GM18870 (cell line): ENCODE results near the gene CPLX1.
"Not testable (repeated sequence)": the region's sequence is repeated elsewhere in the genome, so short reads cannot be mapped to it uniquely, and the experiment has no call there.

Experiments
- ATAC-seq: cut with Tn5 transposase; IDR thresholded peaks from one replicate; pipeline ENCODE4 v1.9.1; 2021; ENCODE audit warnings: moderate library complexity; ENCODE audit not compliant: unreplicated experiment

Gene CPLX1

GRCh38 chr4:779555-779954 lies 46.4 kb downstream of the CPLX1 start:
- no peak for ATAC-seq

DNA sequence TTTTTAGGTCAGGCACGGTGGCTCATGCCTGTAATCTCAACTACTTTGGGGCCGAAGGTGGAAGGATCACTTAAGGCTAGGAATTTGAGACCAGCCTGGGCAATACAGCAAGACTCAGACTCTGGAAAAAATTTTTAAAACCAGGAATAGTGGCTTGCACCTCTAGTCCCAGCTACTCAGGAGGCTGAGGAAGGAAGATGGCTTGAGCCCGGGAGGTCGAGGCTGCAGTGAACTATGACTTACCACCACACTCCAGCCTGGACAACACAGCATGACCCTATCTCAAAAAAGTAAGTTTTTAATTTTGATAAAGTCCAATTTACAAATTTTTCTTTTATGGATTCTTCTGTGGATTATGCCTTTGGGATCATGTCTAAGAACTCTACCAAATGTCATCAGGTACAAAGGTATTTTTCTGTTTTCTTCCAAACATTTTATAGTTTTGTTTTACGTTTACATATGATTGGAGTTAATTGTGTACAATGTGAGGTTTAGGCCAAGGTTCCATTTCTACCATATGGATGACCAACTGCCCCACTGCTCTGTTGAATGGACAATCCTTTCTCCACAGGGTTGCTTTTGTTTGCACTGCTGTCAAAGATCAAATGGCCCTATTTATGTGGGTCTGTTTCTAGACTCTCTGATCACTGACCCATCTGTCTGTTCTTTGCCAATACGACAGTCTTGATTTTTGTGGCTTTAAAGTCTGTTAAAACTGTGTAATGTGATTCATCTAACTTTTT lies 48.2 kb downstream of the CPLX1 start:
- ATAC-seq = no peak

DNA sequence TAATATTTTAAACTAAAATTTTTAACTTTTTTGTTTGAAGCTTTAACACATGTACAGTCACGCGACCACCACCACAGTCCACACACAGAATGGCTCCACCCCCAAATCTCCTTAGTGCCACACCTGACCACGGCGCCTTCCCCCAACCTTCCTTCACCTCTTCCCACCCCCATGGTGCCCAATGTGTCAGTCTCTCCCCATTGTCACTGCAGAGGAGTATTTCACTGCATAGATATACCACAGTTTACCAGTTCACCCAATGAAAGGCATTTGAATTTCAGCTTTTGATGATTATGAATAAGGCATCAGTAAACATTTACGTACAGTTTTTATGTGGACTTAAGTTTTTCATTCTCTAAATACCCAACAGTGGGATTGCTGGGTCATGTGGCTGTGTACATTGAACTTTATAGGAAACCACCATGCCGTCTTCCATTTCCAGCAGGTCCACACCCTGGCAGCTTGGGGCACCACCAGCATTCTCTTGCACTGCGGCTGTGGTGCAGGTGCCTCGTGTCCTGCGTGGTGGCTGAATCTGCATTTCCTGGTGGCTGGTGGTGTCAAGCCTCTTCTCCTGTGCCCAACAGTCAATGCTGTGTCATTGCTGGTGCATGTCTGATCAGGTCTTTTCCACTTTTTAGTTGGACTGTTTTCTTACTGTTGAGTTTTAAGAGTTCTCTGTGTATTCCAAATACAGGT lies 49.0 kb downstream of the CPLX1 start:
- ATAC-seq = no peak

DNA sequence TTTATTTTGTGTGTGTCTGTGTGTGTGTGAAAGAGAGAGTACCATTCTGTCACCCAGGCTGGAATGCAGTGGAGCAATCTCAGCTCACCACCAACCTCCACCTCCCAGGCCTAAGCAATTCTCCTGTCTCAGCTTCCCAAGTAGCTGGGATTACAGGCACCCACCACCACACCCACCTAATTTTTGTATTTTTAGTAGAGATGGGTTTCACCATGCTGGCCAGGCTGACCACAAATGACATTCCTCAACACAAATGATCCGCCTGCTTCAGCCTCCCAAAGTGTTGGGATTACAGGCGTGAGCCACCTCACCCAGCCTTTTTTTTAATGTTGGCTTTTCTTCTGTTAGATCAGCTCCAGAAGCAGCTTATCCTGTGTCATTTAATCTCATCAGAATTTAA lies 50.4 kb downstream of the CPLX1 start:
- ATAC-seq = not testable (repeated sequence)

DNA sequence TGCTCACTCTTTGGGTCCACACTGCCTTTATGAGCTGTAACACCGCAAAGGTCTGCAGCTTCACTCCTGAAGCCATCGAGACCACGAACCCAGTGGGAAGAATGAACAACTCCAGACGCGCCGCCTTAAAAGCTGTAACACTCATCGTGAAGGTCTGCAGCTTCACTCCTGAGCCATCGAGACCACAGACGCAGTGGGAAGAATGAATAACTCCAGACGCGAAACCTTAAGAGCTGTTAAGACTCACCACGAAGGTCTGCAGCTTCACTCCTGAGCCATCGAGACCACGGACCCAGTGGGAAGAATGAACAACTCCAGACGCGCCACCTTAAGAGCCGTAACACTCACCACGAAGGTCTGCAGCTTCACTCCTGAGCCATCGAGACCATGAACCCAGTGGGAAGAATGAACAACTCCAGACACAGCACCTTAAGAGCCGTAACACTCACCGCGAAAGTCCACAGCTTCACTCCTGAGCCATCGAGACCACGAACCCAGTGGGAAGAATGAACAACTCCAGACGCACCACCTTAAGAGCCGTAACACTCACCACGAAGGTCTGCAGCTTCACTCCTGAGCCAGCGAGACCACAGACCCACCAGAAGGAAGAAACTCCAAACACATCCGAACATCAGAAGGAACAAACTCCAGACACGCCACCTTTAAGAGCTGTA lies 51.4 kb downstream of the CPLX1 start:
- ATAC-seq = not testable (repeated sequence)

GRCh38 chr4:773214-773613 lies 52.7 kb downstream of the CPLX1 start:
- no peak for ATAC-seq

GRCh38 chr4:772776-773175 lies 53.2 kb downstream of the CPLX1 start:
- ATAC-seq = no peak

DNA sequence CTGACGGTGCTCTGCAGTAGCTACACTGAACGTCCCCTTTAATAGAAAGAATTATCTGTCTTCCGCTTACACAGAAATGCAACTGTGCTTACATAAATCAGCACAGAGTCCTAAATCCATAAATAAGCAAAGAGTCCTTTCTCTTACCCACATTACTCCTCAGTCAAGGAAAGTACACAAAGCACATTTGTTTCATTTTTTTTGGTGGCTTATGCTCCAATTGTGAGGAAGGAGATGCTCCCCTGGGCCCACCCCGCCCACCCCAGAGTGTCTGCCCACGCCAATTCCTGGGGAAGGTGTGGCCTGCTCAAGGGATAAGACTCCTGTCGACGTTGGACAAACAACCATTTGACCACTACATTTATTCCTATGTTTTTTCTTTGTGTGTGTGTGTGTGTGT lies 53.8 kb downstream of the CPLX1 start:
- no peak for ATAC-seq

- ATAC-seq = no peak
These were observed 54.5 kb downstream of the CPLX1 start for GRCh38 chr4:771464-771863.

GRCh38 chr4:770022-770421 lies 55.9 kb downstream of the CPLX1 start:
- ATAC-seq = no peak

DNA sequence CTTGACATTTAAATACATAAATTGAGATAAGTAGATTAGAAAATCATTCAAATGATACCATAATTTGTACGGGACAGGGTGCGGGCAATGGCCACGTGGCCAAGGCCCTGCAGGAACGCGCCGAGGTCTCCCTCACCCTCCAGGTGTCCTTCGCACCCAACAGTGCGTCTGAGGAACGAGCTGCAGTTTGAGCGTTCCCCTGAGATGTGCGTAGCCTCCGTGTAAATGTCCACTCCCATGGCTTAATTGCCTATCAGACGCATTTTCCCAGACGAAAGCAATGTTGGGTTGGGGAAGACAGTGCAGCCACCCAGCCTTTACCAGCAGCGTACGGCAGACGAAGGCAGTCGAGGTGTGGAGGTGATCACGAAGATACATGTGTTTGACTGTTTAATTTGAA lies 56.4 kb downstream of the CPLX1 start:
- no peak for ATAC-seq

DNA sequence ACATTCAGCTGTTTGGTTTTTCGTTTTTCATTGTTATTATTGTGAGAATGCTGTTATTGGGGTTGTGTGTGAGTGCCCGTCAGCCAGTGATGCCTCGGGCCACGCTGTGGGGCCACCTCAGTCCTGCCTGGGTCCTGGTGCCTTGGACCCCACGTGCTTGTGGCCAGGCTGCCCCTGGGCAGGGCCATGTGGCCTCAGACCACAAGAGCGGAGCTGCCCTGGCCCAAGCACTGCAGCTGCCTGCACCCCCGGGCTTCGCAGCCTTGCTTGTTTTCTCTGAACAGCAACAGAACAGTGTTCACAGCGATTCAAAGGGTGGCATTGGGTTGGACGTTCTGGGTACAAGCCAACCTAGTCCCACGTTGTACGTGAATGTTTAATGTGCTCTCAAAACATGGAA lies 56.9 kb downstream of the CPLX1 start:
- ATAC-seq = no peak

- ATAC-seq = no peak
These were observed 57.9 kb downstream of the CPLX1 start for GRCh38 chr4:768076-768475.

DNA sequence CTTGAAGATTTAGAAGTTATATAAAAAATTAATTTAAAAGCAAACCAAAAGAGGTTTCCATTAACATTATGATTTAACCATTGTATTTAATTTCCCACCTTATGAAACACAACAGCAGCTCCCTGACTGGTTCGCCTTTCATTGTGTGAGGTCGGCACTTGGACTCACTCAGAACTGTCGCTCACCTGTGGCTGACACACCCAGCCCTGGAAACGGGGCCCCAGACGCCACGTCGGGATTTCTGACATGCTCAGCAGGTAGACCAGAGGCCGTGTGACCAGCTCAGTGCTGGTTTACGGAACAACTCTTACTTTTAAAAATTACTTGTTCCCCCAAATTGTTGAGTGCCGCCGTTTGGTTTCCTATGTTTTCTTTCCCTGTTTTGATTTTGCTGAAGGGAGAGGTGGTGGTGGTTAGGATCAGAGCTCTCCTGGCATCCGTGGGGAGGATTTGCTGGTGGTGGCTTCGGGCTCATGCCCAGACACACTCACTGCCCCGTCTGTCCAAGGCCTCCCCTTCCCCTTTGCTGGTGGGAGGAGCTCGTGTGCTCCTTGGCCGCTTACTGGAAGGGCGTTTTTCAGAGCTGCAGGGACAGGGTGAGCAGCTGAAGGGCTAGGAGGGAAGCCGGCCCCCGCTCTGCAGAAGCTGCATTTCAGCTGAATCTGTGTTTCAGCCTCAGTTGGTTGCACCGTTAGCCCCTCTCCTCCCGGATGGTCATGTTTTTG lies 59.2 kb downstream of the CPLX1 start:
- ATAC-seq = no peak

DNA sequence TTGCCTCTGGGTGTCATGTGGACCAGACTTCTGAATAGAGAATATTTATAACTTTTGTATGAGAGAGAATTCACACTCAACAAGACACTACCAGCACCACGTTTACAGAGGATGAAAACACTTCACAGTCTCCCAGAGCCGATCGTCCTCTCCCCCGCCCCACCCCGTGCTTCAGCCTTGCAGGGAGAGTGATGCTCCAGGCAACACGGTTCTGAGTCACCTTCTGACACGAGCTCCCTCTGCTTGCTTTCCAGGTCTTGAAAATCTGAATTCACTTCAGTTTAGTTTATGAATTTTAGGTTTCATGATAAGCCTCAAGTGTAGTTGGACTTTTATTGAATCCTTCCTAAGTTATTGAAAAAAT lies 59.8 kb downstream of the CPLX1 start:
- ATAC-seq = no peak

DNA sequence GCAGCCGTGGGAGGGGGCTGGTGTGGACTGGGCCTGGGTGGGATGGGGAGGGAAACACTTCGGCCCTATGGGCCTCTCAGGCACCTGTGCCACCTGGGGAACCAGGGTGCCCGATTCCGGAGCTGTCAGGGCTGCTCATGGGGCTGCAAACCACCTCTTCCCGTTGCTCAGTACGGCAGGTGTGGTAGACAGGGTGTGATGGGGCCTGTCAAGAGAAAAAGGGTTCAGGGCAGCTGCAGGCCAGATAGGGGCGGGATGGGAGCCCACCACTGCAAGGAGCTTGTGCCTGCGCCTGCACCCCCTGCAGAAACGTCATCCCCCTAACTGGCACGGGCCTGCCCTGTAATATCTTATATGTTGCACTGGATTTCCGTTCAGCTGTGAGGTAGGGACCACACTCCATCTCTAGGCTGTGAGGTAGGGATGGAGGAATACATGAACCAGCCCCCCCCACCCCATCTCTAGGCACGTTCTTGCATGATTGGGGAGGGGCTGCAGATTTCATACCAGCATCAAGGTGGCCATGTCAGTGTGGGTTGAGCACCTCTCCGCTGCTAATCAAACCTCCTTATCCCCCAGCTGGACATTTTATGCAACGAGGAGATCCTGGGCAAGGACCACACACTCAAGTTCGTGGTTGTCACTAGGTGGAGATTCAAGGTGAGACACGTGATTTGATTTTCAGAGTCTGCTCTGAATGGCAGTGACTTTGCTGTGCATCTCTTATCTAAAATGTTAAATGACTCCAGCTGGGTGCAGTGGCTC lies 61.3 kb downstream of the CPLX1 start:
- no peak for ATAC-seq

- ATAC-seq = no peak
These were observed 62.0 kb downstream of the CPLX1 start for GRCh38 chr4:763922-764321.

- no peak for ATAC-seq
These were observed 62.6 kb downstream of the CPLX1 start for GRCh38 chr4:763191-763810.

DNA sequence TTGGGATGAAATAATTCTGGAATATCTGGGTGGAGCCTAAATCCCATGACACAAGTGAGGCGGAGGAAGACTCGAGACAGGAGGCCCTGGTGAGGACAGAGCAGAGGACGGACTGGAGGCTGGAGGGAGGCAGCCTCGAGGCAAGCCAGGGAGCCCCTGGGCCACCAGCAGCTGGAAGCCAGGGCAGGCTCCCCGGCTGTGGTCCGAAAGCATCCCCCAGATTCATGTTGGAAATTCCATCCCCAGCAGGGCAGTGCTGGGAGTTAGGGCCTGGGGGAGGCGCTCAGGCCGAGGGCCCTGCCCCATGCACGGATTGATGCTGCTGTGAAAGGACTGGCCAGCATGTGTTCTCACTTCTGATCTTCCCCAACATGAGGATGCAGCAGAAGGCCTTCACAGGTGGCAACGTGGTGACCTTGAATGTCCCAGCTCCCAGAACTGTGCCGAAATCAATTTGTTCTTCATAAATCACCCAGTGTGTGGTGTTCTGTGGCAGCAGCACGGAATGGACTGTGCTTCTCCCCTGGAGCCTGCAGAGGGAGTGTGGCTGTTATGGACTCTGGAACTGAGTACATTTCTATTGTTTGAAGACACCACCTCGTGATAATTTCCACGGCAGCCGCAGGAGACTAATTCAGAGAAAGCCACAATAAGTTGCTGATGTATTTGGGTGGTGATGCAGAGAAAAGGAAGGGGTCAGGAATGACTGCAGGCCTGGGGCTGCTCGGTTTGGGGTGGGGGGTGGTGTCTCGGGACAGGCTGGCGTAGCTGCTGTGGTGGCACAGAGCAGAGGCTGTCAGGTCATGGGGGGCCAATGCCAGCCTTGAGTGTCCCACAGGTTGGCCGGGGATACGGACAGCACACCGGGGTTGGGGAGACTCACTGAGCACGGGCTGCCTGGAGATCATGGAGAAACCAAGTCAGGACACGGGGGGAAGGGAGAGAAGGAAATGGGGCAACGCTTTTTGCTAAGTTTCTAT lies 63.4 kb downstream of the CPLX1 start:
- no peak for ATAC-seq
